H9 (cell line): ENCODE data around the gene TLE6. TPM values are rescaled to one million over a fixed set of nuclear protein-coding genes. Genes with fewer than 3 reads are reported as not detected.

Source experiments
- DNase-seq: peaks from one replicate; pipeline ENCODE4 v3.0.0-alpha.2; 2017
- H2AFZ ChIP-seq: one replicate; pipeline ENCODE4 v1.6.1; 2013; ENCODE audit warnings: mild to moderate bottlenecking, low read length, control low read depth, moderate library complexity
- H2AK5ac ChIP-seq: 2 replicates; pipeline ENCODE4 v1.6.1; 2013; ENCODE audit warnings: low read length, control low read depth, mixed read lengths; ENCODE audit not compliant: insufficient read length
- H2BK120ac ChIP-seq: one replicate; pipeline ENCODE4 v1.6.1; 2013; ENCODE audit warnings: low read depth, mild to moderate bottlenecking, low read length, control low read depth, inconsistent platforms; ENCODE audit not compliant: poor library complexity, severe bottlenecking
- H2BK12ac ChIP-seq: 2 replicates; pipeline ENCODE4 v1.6.1; 2013; ENCODE audit warnings: low read length, control low read depth, mixed read lengths, low read depth; ENCODE audit not compliant: insufficient read length
- H2BK15ac ChIP-seq: 2 replicates; pipeline ENCODE4 v1.6.1; 2013; ENCODE audit warnings: low read depth, low read length, control low read depth
- H2BK20ac ChIP-seq: one replicate; pipeline ENCODE4 v1.6.1; 2013; ENCODE audit warnings: low read depth, mild to moderate bottlenecking, low read length, control low read depth, inconsistent platforms; ENCODE audit not compliant: poor library complexity, severe bottlenecking
- H2BK5ac ChIP-seq: 2 replicates; pipeline ENCODE4 v1.6.1; 2013; ENCODE audit warnings: low read length, control low read depth, mixed read lengths; ENCODE audit not compliant: insufficient read length
- H3K14ac ChIP-seq: 2 replicates; pipeline ENCODE4 v1.6.1; 2013; ENCODE audit warnings: low read length, control low read depth; ENCODE audit not compliant: insufficient read depth
- H3K18ac ChIP-seq: 2 replicates; pipeline ENCODE4 v1.6.1; 2013; ENCODE audit warnings: low read depth, mild to moderate bottlenecking, mixed read lengths, low read length, control low read depth; ENCODE audit not compliant: insufficient read length
- H3K23ac ChIP-seq: 2 replicates; pipeline ENCODE4 v1.6.1; 2013; ENCODE audit warnings: low read length, control low read depth, mixed read lengths, low read depth; ENCODE audit not compliant: insufficient read length
- H3K23me2 ChIP-seq: 2 replicates; pipeline ENCODE4 v1.6.1; 2013; ENCODE audit warnings: low read depth, mild to moderate bottlenecking, mixed read lengths, low read length, control low read depth; ENCODE audit not compliant: insufficient read length, poor library complexity, severe bottlenecking
- H3K27ac ChIP-seq: 2 replicates; pipeline ENCODE4 v1.5.1; 2013; ENCODE audit warnings: low read length, control low read depth, mixed read lengths, low read depth; ENCODE audit not compliant: insufficient read length
- H3K27me3 ChIP-seq: 2 replicates; pipeline ENCODE4 v1.6.1; 2013; ENCODE audit warnings: low read length, control low read depth, inconsistent platforms; ENCODE audit not compliant: insufficient read depth
- H3K4ac ChIP-seq: 2 replicates; pipeline ENCODE4 v1.6.1; 2013; ENCODE audit warnings: low read depth, mild to moderate bottlenecking, control low read depth, inconsistent platforms, low read length, moderate library complexity
- H3K4me1 ChIP-seq: 2 replicates; pipeline ENCODE4 v1.6.1; 2013; ENCODE audit warnings: low read length, control low read depth, inconsistent platforms; ENCODE audit not compliant: insufficient read depth
- H3K4me2 ChIP-seq: 2 replicates; pipeline ENCODE4 v1.6.1; 2013; ENCODE audit warnings: low read length, control low read depth, mixed read lengths; ENCODE audit not compliant: insufficient read length, insufficient read depth
- H3K56ac ChIP-seq: 2 replicates; pipeline ENCODE4 v1.6.1; 2013; ENCODE audit warnings: low read depth, mild to moderate bottlenecking, mixed read lengths, low read length, control low read depth; ENCODE audit not compliant: insufficient read length
- H3K79me1 ChIP-seq: 2 replicates; pipeline ENCODE4 v1.6.1; 2013; ENCODE audit warnings: low read depth, mild to moderate bottlenecking, moderate library complexity, low read length, control low read depth, inconsistent platforms; ENCODE audit not compliant: insufficient read depth, poor library complexity, severe bottlenecking
- H3K79me2 ChIP-seq: 2 replicates; pipeline ENCODE4 v1.6.1; 2013; ENCODE audit warnings: low read length, control low read depth, inconsistent platforms; ENCODE audit not compliant: insufficient read depth
- H3K9ac ChIP-seq: 2 replicates; pipeline ENCODE4 v1.6.1; 2013; ENCODE audit warnings: low read length, control low read depth, mixed read lengths; ENCODE audit not compliant: insufficient read length; ENCODE audit errors: extremely low read depth
- H3K9me3 ChIP-seq: one replicate; pipeline ENCODE4 v1.6.1; 2013; ENCODE audit warnings: low read depth, low read length, inconsistent platforms; ENCODE audit not compliant: control insufficient read depth
- H3T11ph ChIP-seq: one replicate; pipeline ENCODE4 v1.6.1; 2013; ENCODE audit warnings: mild to moderate bottlenecking, low read length, control low read depth, inconsistent platforms
- H4K20me1 ChIP-seq: one replicate; pipeline ENCODE4 v1.6.1; 2013; ENCODE audit not compliant: control insufficient read depth, insufficient read length, insufficient read depth
- H4K5ac ChIP-seq: 2 replicates; pipeline ENCODE4 v1.6.1; 2013; ENCODE audit warnings: low read depth, mild to moderate bottlenecking, mixed read lengths, low read length, control low read depth; ENCODE audit not compliant: insufficient read length
- H4K8ac ChIP-seq: replicated peaks from 2 replicates; pipeline ENCODE4 v1.6.1; 2013; ENCODE audit warnings: low read length, control low read depth, mixed read lengths, low read depth; ENCODE audit not compliant: insufficient read length
- H4K91ac ChIP-seq: 2 replicates; pipeline ENCODE4 v1.6.1; 2013; ENCODE audit warnings: low read depth, mild to moderate bottlenecking, moderate library complexity, mixed read lengths, low read length, control low read depth; ENCODE audit not compliant: insufficient read length
- H3K27ac Mint-ChIP-seq, 3 experiments: 2 replicates in 2 of 3; 3 replicates in 1 of 3; pipeline ENCODE4 v1.8.0; 2020 to 2021; ENCODE audit warnings: mixed read lengths in 3 of 3, mild to moderate bottlenecking in 1 of 3, moderate library complexity in 1 of 3
- H3K27me3 Mint-ChIP-seq: 2 replicates; pipeline ENCODE4 v1.8.0; 2021; ENCODE audit warnings: low read depth, mild to moderate bottlenecking, moderate library complexity, mixed read lengths
- H3K36me3 Mint-ChIP-seq, 3 experiments: 2 replicates in 2 of 3; 3 replicates in 1 of 3; pipeline ENCODE4 v1.8.0; 2020 to 2021; ENCODE audit warnings: low read depth in 3 of 3, mixed read lengths in 3 of 3; ENCODE audit not compliant: insufficient read depth in 1 of 3
- H3K4me1 Mint-ChIP-seq, 2 experiments: 2 replicates each; pipeline ENCODE4 v1.8.0; 2020; ENCODE audit warnings: mixed read lengths in 2 of 2
- H3K4me3 Mint-ChIP-seq, 2 experiments: 2 replicates in 1 of 2; 3 replicates in 1 of 2; pipeline ENCODE4 v1.8.0; 2020 to 2021; ENCODE audit warnings: mild to moderate bottlenecking in 2 of 2, mixed read lengths in 2 of 2, moderate library complexity in 1 of 2
- H3K9me3 Mint-ChIP-seq, 2 experiments: 2 replicates in 1 of 2; 3 replicates in 1 of 2; pipeline ENCODE4 v1.8.0; 2020; ENCODE audit warnings: mild to moderate bottlenecking in 2 of 2, mixed read lengths in 2 of 2, moderate library complexity in 1 of 2
- WGBS: extraction: QIAGEN DNeasy Blood & Tissue Kit; methylation state at CpG from one replicate; pipeline ENCODE4 v1.1.7; 2013; ENCODE audit warnings: missing lambda C conversion rate, low lambda C conversion rate, mixed read lengths; ENCODE audit not compliant: insufficient read length; ENCODE audit errors: extremely low coverage; 5-methylcytosine and 5-hydroxymethylcytosine counted together
- total RNA-seq: library from RNA; stranded (reverse); gene quantifications from 2 replicates; pipeline ENCODE4 v1.2.1, GENCODE V29; 2021
- TF ChIP-seq, protein P1 (sequence below): fragments of 200-600 bp; sonication (generic); conservative IDR thresholded peaks from 3 replicates; pipeline ENCODE4 v1.8.0; 2021; ENCODE audit warnings: antibody characterized with exemption, mild to moderate bottlenecking

Gene TLE6
- total RNA-seq, 1 experiment from 2014 or later: 1.7 TPM

DNA sequence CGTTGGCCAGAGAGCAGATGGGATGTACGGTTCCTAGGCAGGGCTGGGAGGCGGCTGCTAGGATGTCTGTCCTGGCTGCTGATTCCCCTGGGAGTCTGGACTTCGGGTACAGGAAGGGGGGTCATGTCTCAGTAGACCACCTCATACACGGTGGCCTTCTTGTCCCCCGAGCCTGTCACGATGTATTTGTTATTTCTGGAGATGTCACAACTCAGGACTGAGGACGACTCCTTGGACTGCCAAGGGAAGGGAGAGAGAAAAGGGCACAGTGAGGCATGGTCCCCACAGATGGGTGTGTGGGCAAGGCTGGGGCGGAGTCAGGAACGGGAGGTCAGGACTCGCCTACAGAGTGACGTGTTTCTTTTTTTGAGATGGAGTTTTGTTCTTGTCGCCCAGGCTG is 20.4 kb downstream of the TLE6 start:
- no peak overlapping the region for H3K4me2 ChIP-seq
- H3T11ph ChIP-seq: no peak overlapping the region
- H3K23ac ChIP-seq: no peak overlapping the region
- H3K56ac ChIP-seq: no peak overlapping the region
- no peaks in the 10 kb centered on the region for H3K79me2 ChIP-seq
- H2BK20ac ChIP-seq: no peak overlapping the region
- no peak overlapping the region for H2BK5ac ChIP-seq
- Mint-ChIP-seq H3K36me3 (peaks cover 0 to 3% (median 0%) of the 10 kb centered on the region in 3 experiments; a peak in 2 of 7 replicates), H3K9me3 (peaks cover 0 to 3% of the 10 kb centered on the region in 2 experiments; a peak in 3 of 5 replicates), H3K4me1 (peaks cover 10 to 26% of the 10 kb centered on the region in 2 experiments), H3K27me3 (peaks cover 24% of the 10 kb centered on the region), H3K4me3 (no peak overlapping the region), H3K27ac (no peak overlapping the region)
- no peak overlapping the region for H2AFZ ChIP-seq
- H3K14ac ChIP-seq: no peak overlapping the region
- TF ChIP-seq, protein P1, sequence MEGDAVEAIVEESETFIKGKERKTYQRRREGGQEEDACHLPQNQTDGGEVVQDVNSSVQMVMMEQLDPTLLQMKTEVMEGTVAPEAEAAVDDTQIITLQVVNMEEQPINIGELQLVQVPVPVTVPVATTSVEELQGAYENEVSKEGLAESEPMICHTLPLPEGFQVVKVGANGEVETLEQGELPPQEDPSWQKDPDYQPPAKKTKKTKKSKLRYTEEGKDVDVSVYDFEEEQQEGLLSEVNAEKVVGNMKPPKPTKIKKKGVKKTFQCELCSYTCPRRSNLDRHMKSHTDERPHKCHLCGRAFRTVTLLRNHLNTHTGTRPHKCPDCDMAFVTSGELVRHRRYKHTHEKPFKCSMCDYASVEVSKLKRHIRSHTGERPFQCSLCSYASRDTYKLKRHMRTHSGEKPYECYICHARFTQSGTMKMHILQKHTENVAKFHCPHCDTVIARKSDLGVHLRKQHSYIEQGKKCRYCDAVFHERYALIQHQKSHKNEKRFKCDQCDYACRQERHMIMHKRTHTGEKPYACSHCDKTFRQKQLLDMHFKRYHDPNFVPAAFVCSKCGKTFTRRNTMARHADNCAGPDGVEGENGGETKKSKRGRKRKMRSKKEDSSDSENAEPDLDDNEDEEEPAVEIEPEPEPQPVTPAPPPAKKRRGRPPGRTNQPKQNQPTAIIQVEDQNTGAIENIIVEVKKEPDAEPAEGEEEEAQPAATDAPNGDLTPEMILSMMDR: no peak
- no peak overlapping the region for H4K91ac ChIP-seq
- no peaks in the 10 kb centered on the region for H3K4me1 ChIP-seq
- H4K20me1 ChIP-seq: no peaks in the 10 kb centered on the region
- no peak for DNase-seq
- no peaks in the 10 kb centered on the region for H3K23me2 ChIP-seq
- no peak overlapping the region for H2BK15ac ChIP-seq
- H3K4ac ChIP-seq: no peak overlapping the region
- no peak overlapping the region for H3K27ac ChIP-seq
- no peaks in the 10 kb centered on the region for H3K9me3 ChIP-seq
- H3K9ac ChIP-seq: no peak overlapping the region
- no peak overlapping the region for H4K8ac ChIP-seq
- H2BK120ac ChIP-seq: no peak overlapping the region
- no peaks in the 10 kb centered on the region for H3K79me1 ChIP-seq
- H2BK12ac ChIP-seq: no peak overlapping the region
- no peak overlapping the region for H3K18ac ChIP-seq
- no peak overlapping the region for H2AK5ac ChIP-seq
- no CpG with 5 or more reads among the region's 13 CpGs for WGBS
- H4K5ac ChIP-seq: no peak overlapping the region
- no peaks in the 10 kb centered on the region for H3K27me3 ChIP-seq
